Left colon (tissue), 2 donors: Measurements from ENCODE around the gene MACROH2A1. TPM values are rescaled to one million over a fixed set of nuclear protein-coding genes. Genes with fewer than 3 reads are reported as not detected.
"Not testable (repeated sequence)": the region's sequence is repeated elsewhere in the genome, so short reads cannot be mapped to it uniquely, and the experiment has no call there.

ENCODE experiments used
- ATAC-seq: fragments of 200-7000 bp; cut with Tn5 transposase; one replicate; pipeline ENCODE4 v1.9.1; 2020; ENCODE audit warnings: mild to moderate bottlenecking, moderate library complexity
- DNase-seq, 2 donors: peaks; one replicate each; pipeline ENCODE4 v3.0.0-alpha.2; 2020
- intact Hi-C, 2 donors: fragments of 100-400 bp; cut with DNase I in 1 of 2; cut with micrococcal nuclease in 1 of 2; formaldehyde crosslinking; loops; one replicate each; pipeline versions ENCODE4 v1.11.2 to v1.14.0; 2022; cut with DNase I, micrococcal nuclease
- total RNA-seq, 2 donors: library from RNA; stranded (reverse); fragmentation: NEBNext Ultra II Directional; extraction: Animal tissue kit (Norgen Biotek cat#: 25700); gene quantifications; one replicate each; pipeline ENCODE4 v1.2.1, GENCODE V29; 2021
- donor health status: DM: no; HTN: no; CAD: no.
- donor health status: DM: yes; HTN: yes; CAD: no.

MACROH2A1 gene
- total RNA-seq, 2 donors from 2014 or later: 212 to 216 TPM

- peak in 1 of 2 donors; percentile 43 for DNase-seq
- peak; percentile 85 for ATAC-seq
- intact Hi-C loops: no loop called here
These were observed 34.4 kb downstream of the MACROH2A1 start for GRCh38 chr5:135364421-135365262.

DNA sequence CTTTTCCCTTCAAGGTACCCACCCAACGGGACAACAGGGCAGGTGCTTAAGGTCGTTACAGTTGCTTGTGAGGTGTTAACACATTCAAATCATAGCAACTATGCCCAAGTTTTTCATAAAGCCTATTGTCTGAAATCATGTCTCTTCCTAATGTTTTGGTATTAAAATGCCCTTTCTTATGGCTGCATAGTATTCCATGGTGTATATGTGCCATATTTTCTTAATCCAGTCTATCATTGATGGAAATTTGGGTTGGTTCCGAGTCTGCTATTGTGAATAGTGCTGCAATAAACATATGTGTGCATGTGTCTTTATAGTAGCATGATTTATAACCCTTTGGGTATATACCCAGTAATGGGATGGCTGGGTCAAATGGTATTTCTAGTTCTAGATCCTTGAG lies 35.7 kb downstream of the MACROH2A1 start:
- ATAC-seq, DNase-seq, intact Hi-C loops: not testable (repeated sequence)

GRCh38 chr5:135362102-135362501 lies 36.9 kb downstream of the MACROH2A1 start:
- ATAC-seq (no peak), DNase-seq (no peak)
- intact Hi-C loops: no loop called here

GRCh38 chr5:135360278-135361274 lies 38.5 kb downstream of the MACROH2A1 start:
- intact Hi-C loops: no loop called here
- ATAC-seq (peak; percentile 6), DNase-seq (no peak)

GRCh38 chr5:135359374-135360165 lies 39.5 kb downstream of the MACROH2A1 start:
- ATAC-seq (peak; percentile 14), DNase-seq (no peak)
- intact Hi-C loops: no loop called here

- ATAC-seq (no peak), DNase-seq (no peak)
- intact Hi-C loops: no loop called here
These were observed 41.3 kb downstream of the MACROH2A1 start for GRCh38 chr5:135357685-135358084.

DNA sequence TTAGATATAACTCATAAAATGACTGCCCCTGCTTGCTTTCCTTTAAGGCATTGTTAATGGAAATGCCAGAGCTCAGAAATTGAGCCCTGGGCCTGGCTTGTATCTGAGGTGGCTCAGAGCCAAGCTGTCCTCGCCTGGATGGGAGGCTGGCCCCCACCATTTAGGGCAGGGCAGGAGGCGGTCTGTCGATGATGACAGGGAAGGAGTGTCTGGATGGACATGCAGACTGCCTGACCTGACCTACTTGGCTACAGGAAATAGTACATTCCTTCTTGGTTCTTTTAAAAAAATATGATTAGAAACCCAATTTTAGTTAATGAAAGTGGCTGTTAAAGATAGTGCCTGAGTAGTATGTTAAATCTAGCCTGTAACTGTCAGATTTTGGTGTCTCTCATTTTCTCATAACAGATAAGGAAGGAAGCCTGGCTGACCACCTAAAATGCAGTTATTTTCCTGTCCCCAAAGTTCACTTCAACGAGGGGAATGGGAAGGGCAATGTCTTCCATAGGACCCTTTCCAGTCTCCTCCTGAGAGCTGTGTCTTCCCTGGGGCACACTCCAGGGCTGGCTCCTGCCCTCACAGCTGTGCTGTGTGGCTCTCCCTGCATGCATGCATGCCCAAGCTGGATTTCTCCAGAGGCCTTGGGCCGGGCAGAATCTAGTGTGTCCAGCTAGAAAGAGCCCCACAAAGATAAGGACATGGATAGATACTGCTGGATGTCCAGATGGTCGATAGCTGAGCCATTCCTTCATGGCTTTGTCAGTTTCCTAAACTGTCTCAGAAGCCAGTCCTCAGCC lies 42.3 kb downstream of the MACROH2A1 start:
- ATAC-seq (peak; percentile 93), DNase-seq (peak; percentile 84 to 85)
- intact Hi-C loops: no loop called here

GRCh38 chr5:135355169-135355568 lies 43.9 kb downstream of the MACROH2A1 start:
- no peak for DNase-seq
- intact Hi-C loops: no loop called here
- ATAC-seq: no peak

DNA sequence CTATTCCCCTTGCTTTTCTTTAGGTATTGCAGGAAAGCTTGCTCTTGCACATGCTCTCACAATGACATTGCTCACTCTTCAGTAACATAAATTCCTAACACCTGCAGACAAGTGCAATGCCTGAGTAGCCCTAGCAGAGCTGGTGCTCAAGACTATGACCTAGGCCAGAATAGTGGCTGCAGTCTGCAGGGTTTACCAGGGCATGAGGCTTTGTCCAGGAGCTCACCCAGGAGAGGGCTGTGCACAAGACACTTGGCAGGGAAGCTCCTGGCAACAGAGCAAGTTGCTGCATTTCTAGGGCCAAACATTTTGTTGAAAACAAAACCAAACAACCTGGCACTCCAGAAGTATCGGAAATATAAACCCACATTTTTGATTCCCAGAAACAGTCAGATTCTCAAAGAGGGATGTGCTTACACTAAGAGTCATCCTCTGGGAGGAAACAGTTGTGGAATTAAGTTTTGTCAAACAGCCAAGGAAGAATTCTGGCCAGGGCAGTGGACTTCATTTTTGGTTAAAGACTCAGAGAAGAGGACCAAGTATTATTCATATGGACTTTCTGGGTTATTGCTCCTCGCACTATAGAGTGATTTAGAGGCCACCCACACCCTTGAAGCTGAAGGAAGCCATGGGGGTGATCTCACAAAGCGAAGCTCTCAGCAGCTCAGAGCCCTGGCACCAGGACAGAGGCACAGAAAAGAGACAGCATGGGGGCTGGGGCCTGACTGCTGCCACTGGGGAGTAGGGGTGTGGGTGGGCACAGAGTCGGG lies 44.9 kb downstream of the MACROH2A1 start:
- ATAC-seq (no peak), DNase-seq (no peak)
- intact Hi-C loops: no loop called here

GRCh38 chr5:135350536-135350935 lies 48.5 kb downstream of the MACROH2A1 start:
- intact Hi-C loops: no loop called here
- ATAC-seq (no peak), DNase-seq (peak in 1 of 2 donors; percentile 21)

- intact Hi-C loops: no loop called here
- DNase-seq (peak in 1 of 2 donors; percentile 2), ATAC-seq (no peak)
These were observed 49.1 kb downstream of the MACROH2A1 start for GRCh38 chr5:135349886-135350285.

DNA sequence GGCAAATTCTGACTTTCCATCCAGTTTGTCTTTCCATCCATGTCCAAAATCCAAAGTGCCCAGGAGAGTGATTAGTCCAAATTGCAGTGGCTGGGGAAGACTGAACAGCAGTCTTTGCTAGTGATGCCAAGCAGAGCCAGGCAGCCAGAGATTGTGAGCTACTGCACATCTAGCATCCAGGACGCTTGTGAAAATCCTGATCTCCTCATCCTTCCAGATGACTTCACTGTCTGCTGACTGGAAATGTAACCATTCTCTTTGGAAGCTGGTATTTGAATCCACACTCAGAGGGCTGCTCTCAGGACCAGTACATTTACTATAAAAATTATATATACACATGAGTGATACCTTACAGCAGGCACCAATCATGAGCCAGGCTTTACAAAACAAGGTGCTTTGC lies 49.6 kb downstream of the MACROH2A1 start:
- intact Hi-C loops: no loop called here
- ATAC-seq (no peak), DNase-seq (peak in 1 of 2 donors; percentile 8)

DNA sequence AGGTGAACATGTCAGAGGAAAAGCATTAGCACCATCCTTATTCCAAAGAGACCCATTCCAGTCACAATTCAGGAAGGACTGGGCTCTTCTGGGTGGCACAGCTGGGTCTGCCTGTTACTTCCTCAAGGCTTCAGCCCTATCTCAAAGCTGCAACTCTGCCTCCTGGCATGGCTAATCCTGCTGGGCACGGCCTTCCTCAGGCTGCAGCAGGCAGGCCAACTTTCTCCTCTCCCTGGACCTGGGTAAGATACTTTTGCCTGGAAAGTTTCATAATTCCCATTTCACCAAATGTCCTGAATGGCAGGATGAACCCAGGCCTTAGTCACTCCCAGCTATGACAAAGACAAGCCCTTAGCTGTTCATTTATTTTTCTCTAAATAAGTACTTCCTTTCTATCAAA lies 50.1 kb downstream of the MACROH2A1 start:
- ATAC-seq (no peak), DNase-seq (peak in 1 of 2 donors; percentile 18)
- intact Hi-C loops: no loop called here

DNA sequence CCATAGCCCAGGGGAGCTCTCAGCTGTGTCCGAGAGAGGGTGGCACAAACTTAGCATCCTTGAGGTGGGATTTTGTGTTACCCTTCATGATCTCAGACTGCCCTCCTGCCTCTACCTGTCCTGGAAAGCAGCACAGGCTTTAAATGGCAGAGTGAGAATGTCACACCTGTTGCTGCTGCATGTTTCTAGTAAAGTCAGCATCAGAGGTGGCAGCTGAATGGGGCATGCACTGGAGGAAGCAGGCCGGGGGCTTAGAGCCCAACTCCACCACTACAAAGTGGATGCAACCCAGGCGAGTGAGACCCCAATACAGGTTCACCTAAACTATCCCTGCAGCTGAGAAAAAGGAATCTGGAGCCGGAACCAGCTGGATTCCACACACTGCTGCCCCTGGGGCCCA lies 51.6 kb downstream of the MACROH2A1 start:
- DNase-seq: peak in 1 of 2 donors; percentile 18
- intact Hi-C loops: no loop called here
- no peak for ATAC-seq

DNA sequence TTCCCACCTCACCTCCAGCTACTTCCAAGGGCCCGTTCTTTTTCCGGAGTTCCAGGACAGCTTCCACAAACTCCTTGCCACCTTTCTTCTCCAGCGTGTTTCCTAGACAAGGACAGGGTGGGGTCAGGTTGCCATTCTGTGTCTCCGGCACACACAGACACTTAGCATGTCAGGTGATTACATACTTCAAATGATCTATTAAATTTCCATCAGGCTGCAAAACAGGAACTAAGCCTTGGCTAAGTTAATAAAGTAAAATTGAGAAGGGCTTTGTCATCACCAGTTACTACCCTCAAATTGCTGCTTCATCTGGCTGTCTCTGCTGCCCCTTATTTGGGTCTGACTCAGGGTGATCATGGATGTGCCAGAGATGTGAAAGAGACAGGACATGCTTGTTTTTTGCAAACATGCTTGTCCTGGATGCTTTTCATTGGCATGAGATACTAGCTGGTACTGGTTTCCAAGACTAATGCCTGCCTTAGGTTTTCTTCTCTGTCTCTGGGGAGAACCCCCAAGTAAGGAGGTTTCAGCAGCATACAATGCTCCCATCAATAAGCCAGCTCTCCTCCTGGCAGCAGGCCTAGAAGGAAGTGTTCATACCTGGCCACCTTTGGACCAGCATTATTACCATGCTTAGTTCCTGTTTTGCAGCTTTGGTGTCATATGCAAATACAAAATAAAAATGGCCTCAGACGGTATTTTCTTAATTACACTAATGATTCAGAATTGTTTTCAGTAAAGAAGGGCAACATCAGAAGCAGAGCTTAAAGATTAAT lies 52.9 kb downstream of the MACROH2A1 start:
- peak; percentile 78 to 83 for DNase-seq
- intact Hi-C loops: no loop called here
- ATAC-seq: peak; percentile 90

DNA sequence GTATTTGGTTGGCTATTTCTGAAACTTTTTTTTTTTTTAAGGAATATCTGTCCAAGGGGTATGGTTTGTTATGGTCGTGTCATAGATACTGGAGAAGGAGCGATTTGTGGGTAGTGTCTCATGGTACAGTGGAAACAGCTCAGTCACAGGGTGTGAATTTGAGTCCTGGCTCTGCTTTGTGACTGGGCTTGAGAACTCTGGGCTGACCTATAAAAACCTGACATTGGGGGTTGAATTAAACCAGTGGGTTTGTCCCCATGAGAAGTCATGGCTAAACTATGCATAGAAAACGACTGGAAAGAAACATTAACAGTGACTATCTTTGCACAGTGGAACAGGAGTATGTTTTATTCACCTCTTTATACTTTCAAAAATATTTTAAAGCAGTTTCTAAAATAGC lies 54.7 kb downstream of the MACROH2A1 start:
- ATAC-seq: no peak

DNA sequence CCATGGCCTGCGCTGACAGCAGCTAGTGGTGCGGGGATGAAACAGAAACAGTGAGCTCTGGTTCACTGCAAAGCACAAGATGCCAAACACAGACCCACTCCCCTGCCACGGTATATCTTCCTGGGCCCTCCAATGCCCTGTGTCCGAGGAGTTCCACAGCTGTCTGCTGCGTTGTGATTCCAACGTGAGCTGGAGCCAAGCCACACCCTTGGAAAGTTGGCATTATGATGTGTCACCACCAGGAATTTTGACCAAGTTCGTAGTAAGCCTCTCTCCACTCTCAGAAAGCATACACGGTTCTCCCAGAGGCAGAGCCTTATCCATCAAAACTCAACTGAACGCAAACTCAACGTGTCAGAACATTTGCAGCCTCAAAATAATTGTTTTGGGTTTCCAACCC lies 55.6 kb downstream of the MACROH2A1 start:
- no peak for ATAC-seq
- peak in 1 of 2 donors; percentile 22 for DNase-seq
- intact Hi-C loops: no loop called here

More for the DNA sequence above, 54.7 kb downstream of the MACROH2A1 start:
- intact Hi-C loops: no loop called here
- peak in 1 of 2 donors; percentile 6 for DNase-seq
